GM18517 (cell line): ENCODE measurements around the gene LHFPL4.
"Not testable (repeated sequence)": the region's sequence is repeated elsewhere in the genome, so short reads cannot be mapped to it uniquely, and the experiment has no call there.

ENCODE experiments used
- ATAC-seq: cut with Tn5 transposase; IDR thresholded peaks from one replicate; pipeline ENCODE4 v1.9.1; 2021; ENCODE audit warnings: mild to moderate bottlenecking, moderate library complexity; ENCODE audit not compliant: unreplicated experiment

The LHFPL4 gene

DNA sequence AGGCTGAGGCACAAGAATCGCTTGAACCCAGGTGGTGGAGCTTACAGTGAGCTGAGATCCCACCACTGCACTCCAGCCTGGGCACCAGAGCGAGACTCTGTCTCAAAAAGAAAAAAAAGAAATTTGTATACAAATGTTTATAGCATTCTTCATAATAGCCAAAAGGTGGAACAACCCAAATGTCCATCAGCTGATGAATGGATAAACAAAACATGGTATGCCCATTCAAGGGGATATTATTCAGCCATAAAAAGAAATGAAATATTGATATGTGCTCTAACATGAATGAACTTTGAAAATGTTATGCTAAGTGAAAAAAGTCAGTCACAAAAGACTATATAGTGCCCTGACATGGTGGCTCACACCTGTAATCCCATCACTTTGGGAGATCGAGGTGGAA lies 11.4 kb downstream of the LHFPL4 start:
- ATAC-seq, result no peak

DNA sequence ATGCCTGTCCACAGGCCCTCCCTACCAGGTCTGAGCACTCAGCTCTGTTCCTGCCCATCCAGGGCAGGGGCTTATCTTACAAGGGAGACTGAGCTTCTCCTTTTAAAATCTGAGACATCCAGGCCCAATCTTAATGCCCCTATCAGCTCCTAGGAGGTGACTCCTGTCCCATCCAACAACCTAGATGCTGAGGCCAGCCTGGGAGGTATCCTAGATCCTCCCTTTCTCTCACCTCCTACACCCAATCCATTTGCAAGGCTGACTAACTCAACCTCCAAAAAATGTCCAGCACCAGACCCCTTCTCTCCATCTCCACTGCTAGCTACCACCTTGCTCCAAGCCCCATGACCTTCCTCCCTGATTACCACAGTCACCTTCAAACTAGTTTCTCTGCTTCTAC lies 17.4 kb downstream of the LHFPL4 start:
- no peak for ATAC-seq

DNA sequence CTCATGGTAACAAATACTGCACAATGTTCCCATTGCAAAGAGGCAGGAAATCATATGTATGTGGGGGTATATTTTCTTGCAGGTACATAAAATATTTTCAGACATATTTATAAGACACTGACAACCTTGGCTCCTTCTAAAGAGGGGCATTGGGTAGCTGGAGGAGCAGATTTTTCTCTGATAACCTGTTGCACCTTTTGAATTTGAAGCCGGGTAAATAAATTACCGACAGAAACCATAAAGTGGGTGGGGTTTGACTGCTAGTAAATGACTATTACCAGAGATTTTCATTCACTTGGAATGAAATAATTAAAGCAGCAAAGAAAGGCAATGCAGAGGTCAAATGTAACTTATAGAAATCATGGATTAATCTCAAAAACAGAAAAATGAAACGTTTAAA lies 19.2 kb downstream of the LHFPL4 start:
- no peak for ATAC-seq

DNA sequence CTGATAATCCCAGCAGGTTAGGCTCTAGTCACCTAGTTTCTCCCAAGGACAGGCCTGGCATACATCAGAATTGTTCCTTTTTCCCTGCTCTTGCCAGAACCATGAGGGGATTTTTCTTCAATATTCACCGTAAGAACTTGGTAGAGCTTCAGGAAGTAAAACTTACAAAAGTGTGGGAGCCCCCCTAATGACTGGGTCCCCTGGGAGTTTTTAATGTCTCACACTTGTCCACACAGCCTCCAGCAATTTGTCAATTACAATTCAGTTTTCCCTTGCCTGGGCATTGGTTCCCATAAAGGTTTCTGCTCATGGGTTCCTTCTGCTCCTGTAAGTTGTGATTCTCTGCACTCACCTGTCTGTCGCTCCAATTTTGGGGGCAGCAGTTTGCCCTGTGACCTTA lies 28.5 kb downstream of the LHFPL4 start:
- no peak for ATAC-seq

DNA sequence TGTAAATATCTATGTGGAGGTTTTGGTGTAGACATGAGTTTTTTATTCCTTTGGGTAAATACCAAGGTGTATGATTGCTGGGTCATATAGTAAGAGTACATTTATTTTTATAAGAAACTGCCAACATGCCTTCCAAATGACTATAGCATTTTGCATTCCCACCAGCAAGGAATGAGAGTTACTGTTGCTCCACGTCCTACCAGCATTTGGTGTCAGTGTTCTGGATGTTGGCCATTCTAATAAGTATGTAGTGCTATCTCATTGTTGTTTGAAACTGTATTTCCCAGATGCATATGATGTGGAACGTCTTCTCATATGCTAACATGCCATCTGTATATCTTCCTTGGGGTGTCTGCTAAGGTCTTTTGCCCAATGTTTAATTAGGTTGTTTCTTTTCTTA lies 38.7 kb downstream of the LHFPL4 start:
- no peak for ATAC-seq

DNA sequence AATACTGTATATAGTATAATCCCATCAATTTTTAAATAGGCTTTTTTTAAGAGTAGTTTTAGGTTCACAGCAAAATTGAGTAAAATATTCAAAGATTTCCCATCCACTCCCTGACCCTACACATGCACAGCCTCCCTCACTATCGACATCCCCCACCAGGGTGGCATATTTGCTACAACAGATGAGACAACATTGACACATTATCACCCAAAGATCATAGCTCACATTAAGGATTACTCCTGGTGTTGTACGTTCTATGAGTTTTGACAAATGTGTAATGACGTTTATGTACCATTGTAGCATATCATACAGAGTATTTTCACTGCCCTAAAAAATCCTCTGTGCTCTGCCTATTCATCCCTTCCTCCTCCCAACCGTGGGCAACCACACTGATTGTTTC lies 39.3 kb downstream of the LHFPL4 start:
- ATAC-seq, result no peak

DNA sequence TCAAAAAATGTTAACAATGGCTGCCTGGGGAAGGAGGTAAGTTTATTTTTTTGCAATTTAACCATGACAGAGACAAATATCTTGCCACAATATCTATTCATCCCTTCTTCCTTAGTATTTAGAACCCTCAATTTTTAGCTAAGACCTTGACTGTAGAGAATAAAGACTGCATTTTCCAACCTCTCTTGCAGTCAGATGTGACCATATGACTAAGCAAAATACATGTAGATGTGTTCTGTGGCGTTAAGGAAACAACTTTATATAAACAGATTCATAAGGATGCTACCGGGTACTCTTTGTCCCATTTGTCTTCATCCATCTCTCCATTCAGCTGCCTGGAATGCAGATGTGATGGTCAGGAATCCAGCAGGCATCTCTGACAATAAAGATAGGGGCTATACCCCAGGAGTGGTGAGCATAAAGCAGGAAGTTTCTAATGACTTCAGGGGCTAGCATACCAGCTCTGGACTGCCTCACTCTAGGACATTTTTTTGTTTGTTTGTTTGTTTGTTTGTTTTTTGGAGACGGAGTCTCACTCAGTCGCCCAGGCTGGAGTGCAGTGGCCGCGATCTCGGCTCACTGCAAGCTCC lies 41.1 kb downstream of the LHFPL4 start:
- no peak for ATAC-seq

DNA sequence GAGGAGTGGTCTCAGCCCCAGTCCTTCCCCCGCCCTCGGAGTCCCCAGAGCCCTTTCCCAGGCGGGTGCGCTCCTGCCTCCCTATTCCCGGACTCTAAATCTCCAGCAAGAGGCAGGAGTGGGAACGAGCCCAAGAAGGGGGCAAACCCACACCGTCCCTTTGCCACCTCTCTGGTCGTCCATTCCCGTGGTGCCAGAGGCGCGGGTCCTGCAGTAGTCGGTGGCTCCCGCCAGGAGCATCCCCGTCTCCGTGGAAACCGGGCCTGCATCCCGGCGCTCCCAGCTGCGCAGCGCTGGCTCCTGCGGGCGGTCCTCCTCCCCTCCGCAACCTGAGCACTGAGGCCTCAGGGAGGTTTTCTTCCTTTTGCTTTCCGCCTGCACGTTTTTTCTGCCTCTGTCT lies 44.8 kb downstream of the LHFPL4 start:
- no peak for ATAC-seq

DNA sequence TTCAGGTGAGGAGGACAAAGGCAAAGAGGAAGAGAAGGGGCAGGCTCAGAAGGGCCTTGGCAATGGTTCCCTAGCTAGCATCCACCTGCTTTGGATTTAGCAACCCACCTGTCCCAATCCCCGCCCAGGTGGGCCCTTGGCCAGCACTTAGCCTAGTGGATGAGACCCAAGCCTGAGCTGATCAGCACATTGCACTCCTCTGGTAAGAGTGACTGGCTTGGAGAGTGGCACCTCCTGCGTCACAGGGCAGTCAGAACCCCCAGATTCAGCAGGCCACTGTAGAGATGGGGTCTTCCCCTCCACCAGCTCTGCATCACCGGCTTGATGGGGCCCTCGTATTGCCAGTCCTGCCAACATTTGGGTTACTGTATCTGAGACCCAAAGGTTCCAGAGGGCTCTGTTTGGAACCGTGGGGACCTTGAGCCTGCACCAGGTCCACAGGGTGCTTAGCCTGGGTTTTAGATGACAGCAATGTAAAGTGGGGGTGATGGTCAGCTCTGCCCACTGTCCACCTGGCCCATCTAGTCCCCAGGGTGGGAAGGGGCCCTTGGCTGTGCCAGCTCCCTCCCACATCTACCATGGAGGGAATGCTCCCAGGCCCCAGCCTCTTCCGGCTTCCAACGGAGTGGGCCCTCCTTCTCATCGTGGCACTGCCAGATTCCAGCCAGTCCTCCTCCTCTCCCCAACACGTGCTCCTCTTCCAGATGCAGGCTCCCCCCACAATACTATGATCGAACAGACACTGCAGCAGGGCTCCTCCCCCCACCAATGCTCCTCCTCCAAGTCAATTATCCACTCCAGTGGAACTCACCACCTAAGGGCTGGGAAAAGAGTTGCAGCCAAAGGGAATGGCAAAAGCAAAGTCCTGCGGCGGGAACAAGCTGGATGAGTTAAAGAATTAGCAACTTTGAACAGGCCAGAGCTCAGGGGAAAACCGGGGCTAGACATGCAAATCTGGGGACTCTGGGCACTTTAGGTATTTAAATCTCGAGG lies 45.7 kb downstream of the LHFPL4 start:
- no peak for ATAC-seq

DNA sequence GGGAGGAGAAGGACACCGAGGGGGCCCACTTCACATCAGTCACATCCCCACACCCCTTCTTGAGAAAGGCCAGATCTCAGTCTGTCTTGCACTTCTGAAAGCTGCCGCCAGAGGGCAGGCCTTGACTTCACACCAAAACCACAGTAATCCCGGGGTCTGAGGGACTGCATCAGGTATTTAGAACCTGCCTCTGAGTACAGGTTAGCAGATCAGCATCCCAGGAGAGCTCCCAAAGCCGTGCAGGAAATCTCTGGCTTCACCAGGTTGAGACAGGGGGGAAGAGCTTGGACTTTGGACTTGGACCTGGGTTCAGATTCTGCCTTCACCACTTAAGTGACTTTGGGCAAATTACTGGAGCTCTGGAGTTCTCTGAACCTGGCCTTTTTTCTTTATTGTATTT lies 50.3 kb downstream of the LHFPL4 start:
- ATAC-seq, result no peak

DNA sequence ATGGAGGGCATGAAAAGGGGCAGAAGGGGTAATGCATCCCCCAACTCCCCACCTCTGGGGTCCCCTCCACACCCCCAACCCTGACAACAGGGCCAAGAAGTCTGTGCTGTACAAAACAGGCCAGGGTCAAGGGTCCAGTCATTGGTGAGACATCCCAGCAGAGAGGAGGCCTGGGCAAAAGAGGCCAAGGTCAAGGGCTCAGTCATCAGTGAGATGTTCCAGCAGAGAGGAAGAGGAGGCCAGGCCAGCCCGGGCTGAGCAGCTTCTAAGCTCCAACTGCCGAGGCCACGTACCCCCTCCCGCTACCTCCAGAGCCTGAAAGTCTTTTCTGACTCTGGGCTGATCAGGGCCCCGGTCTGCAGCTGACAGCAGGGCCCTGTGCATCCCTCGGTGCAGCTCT lies 52.4 kb downstream of the LHFPL4 start:
- ATAC-seq, result no peak

DNA sequence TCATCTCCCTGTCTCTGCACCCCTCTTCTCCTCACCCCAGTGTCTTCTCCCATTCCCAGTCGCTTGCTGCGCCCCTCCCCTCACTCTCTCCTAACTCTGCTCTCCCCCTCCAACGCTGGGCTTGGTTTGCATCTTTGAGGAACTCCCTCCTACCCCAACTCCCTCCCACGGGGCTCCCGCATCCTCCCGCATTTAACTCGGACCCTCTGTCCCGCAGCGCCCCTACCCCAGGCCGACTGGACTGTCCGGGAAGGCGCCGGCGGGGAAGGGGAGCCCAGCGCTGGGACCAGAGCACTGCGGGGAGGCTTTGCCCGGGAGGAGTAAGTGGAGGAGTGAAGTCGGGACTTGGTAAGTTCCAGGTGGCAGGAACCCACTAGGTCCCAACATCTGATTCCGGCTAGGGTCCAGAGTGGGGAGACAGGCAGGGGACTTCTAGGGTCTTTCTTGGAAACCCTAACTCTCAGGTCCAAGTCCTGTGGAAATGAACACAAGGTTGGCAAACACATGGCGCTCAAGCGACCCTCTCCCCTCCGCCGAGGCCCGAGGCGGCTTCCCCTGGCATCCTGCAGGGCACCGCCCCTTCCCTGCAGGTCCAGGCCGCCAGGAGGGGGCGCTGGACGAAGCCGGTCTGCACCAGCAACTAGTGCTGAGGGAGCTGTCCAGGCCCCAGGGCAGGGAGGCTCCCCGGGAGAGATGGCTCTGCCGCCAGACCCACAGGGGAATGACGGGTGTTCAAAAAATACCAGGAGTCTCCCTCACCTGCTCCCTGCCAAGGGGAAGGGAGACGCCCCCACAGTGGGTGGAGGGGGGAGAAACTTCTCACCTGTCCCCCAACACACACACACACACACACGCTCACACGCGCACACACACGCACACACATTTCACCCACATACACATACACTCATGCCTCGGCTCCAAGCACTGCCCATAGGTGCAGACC lies 53.2 kb downstream of the LHFPL4 start:
- ATAC-seq, result no peak

DNA sequence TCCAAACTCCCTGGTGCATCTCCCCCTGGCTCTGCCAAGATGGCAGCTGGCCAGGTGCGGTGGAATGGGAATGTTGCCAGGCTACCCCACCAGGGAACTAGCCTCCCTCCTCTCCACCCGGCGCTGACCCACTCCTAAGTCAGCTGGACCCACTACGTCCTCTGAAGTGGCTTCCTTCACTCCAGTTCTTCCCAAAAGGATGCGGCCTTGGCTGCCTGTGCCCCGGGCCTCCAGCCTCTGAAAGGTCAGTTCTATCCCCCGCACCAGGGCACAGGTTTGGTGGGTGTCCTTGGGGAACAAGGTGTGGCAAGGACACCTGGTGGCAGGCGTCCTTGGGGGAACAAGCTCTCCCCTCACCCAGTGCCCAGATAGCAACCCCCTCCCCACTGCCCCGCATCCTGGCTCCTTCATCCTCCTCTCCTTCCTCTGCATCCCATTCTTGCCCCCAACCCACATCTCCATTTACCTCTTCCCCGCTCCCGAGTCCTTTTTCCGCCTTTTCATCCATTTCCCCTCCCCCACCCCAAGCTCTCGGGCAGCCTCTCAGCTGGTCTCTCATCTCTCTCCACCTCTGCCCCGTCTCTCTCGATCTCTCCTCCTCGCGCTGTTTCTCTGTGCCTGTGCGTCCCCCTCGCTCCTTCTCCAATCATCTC lies 54.0 kb downstream of the LHFPL4 start:
- ATAC-seq, result no peak

DNA sequence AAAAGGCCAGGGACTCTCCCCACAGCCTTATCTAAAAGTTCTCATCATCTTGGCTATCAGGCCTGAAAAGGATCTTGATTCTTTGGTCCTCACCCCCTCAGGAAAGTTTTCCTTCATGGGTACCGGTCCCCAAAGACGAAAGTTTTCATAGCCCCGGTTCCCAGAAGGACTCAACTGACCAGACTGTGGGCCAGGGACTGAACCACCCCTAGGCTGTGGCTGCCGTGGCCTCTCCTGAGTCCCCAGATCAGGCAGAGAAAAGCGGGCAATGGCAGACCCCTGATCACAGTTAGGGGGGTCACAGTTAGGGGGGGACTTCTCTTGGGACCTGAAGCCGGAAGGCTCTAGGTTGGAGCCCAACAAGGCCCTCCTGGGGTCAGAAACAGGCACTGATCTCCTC lies 54.8 kb downstream of the LHFPL4 start:
- no peak for ATAC-seq

DNA sequence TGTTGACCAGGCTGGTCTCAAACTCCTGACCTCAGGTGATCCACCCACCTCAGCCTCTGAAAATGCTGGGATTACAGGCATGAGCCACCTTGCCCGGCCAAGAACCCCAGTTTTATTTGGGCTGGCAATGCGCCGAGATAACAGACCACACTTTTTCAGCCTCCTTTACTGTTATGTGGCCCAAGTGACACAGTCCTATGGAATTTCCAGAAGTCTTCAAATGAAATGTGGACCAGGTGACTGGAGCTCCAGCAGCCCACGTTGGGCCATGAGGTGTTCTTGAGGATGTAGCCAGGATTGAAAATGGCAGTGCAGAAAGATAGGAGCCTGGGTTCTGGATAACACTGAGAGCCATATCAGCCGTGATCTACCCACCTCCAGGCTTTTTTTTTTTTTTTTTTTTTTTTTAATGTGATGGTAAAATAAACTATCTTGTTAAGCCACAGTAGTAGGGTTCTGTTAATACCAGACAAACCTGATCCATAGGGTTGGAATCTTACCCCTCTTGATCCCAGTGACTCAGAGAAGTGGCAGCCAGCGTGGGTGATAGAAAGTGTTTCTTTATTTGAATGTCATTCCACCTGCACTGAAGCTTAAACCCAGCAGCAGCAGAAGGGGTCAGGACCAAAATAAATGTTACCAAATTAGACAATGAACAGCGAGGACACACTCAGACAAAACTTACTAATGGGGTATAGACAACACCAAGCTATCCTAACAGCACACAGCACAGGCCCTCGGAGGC lies 55.6 kb downstream of the LHFPL4 start:
- ATAC-seq, result no peak

DNA sequence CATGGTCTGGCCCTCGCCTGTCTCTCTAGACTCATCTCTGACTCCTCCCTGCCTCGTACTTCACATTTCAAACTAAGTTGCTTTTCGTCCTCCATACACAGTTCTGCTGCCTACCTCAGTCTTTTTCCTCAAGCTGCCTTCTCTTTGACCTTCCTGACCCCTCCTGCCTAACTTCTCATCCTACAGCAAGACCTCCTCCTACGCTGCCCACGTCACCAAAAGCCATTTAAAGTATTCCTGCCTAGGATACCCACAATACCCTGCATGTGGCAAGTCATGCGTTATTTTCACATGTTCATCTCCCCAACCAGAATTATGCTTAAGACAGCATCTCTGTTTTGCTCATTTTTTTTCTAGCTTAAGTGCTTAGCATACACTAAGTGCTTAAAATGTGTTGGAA lies 56.7 kb downstream of the LHFPL4 start:
- no peak for ATAC-seq

DNA sequence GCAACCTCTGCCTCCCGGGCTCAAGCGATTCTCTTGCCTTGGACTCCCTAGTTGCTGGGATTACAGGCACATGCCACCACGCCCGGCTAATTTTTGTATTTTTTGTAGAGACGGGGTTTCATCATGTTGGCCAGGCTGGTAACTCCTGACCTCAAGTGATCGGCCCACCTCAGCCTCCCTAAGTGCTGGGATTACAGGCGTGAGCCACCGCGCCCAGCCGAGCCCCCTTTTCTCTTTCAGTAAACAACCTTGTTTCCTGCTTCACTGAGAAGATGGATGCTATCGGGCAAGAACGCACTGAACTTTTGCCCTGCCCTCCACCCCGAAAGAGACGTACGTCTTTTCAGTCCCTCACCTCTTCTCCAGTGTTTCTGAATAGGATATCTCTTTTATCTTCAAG lies 59.6 kb downstream of the LHFPL4 start:
- not testable (repeated sequence) for ATAC-seq

DNA sequence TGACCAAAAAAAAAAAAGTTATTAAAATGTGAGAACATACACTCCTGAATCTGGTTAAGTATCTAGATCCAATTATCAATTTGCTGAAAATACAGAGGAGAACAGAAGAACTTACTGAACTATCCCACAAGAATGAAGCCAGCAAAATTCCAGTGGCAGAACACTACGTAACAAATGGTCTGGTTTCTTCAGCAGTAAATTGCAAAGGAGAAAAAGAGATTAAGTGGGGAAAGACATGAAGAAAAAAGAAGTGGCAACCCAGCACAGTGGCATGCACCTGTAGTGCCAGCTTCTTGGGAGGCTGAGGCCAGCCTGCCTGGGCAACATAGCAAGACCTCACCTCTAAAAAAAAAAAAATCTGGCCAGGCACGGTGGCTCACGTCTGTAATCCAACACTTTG lies 62.1 kb downstream of the LHFPL4 start:
- no peak for ATAC-seq

DNA sequence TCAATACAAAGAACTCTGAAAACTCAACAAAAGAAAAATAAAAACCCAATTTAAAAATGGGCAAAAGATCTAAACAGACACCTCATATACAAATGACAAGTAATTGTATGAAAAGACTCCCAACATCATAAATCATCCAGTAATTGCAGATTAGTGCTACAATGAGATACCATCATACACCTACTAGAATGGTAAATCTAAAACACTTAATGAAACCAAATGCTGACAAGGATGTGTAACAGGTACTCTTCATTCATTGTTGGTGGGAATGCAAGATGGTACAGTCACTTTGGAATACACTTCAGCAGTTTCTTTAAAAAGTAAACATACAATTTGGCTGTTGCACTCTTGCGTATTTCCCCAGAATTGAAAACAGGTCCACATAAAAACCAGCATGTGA lies 68.4 kb downstream of the LHFPL4 start:
- ATAC-seq, result no peak

DNA sequence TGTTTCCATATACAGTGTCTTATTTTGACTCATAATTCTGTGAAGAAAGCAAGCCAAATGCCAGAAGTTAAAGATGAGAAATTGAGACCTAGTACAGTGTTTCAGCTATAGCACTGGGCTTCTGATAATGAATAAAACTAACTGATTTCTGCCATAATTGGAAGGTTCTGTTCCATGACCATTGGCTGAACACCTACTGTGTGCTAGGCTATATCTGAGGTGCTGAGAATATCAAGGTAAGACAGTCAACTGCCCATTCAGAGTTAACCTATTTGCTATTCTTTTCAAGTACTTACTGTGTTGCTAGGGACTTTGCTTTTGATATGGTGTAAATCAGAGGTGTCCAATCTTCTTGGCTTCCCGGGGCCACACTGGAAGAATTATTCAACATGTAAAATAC lies 73.4 kb downstream of the LHFPL4 start:
- no peak for ATAC-seq
